Stimulated activated CD8-positive, alpha-beta memory T cell treated with anti-CD3 and anti-CD28 coated beads, Interleukin-15, amount 100 ng/mL, for 48 hours (primary cell): ENCODE results near the gene DUSP3.

Source experiments
- DNase-seq, 2 donors: peaks; one replicate each; pipeline ENCODE4 v3.0.0-alpha.2; 2020; ENCODE audit warnings: low read depth in 2 of 2

DUSP3 gene

DNA sequence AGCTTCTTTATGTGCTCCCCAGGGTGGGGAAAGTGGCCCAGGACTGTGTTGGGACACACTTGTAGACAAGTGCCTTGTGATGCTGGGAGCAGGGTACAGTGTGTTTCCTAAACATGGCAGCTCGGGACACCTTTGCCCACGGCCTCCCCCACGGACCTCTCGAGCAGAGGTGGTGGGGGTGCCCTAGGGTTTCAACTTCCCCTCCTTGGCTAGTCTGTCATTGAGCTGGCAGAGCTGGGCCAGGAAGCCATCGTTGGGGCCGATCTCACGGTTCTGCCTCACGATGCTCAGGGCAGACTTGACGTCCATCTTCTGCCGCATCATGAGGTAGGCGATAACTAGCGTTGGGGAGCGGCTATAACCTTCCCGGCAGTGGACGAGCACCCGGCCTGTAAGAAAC is 9.4 kb downstream of the DUSP3 start:
- no peak for DNase-seq

DNA sequence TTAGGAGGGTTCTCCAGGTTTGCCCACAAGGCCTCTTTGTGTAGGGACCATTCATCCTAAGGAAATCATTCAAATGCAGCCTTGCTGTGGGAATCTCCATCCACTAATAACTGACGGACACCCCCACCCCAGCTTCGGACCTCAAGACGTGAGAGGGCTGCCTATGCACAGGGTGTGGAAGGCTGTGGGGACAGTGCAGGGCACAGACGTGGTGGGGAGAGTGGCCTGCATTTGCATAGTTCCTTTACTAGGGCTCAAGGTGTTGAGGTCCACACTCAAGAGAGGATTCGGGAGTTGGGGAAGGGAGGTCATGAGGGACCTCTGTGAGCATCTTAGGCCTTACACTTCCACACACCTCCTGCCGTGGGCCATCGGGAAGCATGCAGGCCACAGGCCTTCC is 9.8 kb downstream of the DUSP3 start:
- DNase-seq, result no peak

- DNase-seq, result no peak
These were observed 10.4 kb downstream of the DUSP3 start for GRCh38 chr17:43768382-43768781.

GRCh38 chr17:43767713-43768059 is 11.1 kb downstream of the DUSP3 start:
- no peak for DNase-seq

- no peak for DNase-seq
These were observed 11.6 kb downstream of the DUSP3 start for GRCh38 chr17:43767053-43767712.

DNA sequence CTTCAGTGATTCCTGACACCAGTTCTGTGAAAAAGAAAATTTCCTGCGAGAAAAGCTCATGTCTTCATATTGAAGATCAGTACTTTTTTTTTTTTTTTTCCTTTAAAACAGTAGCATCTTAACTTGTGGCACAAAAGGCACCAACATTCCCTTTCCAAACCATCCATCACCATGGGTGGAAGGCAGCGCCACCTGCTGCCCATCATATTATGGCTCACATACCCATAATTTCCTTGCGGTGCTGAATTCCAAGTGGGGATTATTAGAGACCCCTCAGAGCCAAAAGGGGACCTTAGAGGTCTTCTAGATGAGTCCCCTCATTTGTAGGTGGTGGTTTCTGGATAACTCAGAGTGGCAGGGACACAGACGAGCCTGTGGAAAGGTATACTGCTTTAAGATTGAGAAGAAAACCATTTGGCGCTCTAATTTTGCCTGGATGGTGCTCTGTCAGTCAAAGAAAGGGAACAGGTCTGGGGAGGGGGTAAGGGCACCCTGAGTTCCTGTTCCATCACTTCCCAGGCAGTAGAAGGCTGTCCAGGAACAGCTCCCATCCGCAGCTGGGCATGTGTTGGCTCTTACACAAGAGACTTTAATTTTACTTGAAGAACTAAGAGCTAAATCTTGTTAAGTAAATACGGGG is 12.2 kb downstream of the DUSP3 start:
- DNase-seq, result no peak

DNA sequence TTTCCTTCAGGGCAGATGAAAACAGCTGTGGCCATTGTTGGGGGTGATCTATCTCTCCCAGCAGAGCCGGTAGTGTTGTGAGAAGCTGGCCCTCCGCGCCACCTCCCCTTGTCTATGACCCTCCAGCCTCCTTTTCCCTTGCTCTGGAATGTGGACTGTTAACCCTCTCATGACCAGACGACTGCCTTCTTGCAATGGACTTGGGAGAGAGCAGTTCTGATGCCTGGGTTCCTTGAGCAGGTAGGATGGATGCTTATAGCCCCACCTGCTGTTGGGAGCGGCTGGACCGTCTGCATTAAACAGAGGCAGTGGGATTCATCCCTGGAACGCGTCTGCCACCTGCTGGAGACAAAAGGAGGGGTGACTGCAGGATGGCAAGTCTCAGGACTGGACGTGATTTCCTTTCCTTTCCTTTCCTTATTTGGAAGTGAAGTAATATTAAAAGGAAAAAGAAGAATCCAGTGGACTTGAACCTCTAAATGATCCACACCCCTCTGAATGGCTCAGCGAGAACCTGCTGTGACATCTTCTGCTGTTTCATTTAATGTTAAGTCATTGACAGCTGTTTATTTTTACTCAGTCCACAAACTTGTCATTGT is 18.4 kb downstream of the DUSP3 start:
- peak; percentile 70 to 79 for DNase-seq

DNA sequence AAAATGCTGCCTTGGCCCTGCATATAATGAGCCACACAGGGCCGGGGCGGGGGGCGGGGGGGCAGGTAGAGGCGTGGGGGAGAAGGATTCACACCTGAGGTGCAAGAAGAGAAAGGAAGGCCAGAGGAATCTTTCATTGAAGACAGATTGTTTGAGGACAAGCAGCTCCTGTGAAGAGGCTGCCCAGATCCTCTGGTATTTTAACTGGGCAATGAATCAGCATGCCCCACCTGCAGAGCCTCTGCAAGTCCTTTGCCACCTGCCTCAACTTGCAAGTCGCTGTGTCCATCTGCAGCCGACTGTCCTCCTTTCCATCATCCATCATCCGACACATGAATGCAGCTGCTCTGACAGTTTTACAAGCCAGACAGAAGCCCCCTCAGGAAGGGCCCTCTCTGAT is 18.9 kb downstream of the DUSP3 start:
- DNase-seq, result no peak

- DNase-seq, result no peak
These were observed 20.1 kb downstream of the DUSP3 start, which contains the start of gene SOST for GRCh38 chr17:43758497-43759174. Gene SOST (minus strand): TSS chr17:43758791. CDS start chr17:43758741, 50 bp downstream.

DNA sequence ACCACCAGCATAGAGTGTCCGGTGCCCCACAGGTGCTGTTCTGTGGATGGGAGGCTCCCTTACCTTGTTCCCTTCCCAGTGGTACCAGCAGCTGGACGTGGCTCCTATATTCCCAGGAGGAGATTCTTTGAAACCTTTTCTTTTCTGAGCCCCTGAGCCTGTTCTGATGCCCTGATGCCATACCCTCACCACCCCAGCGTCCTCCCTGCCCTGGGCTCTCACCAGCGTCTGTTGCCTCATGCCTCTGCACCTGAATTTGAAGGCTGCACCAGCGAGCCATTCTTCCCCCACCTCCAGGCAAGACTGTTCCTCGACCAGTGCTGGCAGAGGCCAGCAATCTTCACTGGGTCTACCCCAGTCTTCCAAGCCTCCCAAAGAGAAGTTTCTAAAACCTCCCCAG is 20.7 kb downstream of the DUSP3 start:
- DNase-seq, result no peak

- DNase-seq, result no peak
These were observed 21.6 kb downstream of the DUSP3 start for GRCh38 chr17:43757171-43757660.

- DNase-seq, result no peak
These were observed 22.6 kb downstream of the DUSP3 start for GRCh38 chr17:43756201-43756600.

DNA sequence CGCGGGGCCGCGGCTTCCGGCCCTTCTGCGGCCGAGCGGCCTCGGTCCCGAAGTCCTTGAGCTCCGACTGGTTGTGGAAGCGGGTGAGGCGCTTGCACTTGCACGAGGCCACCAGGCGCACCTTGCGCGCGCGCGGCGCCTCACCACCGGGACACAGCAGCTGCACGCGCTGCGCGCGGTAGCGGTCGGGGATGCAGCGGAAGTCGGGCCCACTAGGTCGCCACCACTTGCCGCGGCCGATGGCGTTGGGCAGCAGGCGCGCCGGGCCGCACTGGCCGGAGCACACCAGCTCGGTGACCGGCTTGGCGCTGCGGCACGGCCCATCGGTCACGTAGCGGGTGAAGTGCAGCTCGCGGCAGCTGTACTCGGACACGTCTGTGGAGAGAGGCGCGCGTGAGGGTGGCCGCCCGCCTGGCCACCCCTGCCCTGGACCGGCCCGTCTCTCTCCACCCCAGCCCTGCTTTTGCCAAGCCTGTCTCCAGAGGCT is 23.3 kb downstream of the DUSP3 start:
- DNase-seq, result peak in 1 of 2 donors; percentile 15

- DNase-seq, result no peak
These were observed 23.8 kb downstream of the DUSP3 start for GRCh38 chr17:43754947-43755346.

- no peak for DNase-seq
These were observed 25.2 kb downstream of the DUSP3 start for GRCh38 chr17:43753493-43754129.

DNA sequence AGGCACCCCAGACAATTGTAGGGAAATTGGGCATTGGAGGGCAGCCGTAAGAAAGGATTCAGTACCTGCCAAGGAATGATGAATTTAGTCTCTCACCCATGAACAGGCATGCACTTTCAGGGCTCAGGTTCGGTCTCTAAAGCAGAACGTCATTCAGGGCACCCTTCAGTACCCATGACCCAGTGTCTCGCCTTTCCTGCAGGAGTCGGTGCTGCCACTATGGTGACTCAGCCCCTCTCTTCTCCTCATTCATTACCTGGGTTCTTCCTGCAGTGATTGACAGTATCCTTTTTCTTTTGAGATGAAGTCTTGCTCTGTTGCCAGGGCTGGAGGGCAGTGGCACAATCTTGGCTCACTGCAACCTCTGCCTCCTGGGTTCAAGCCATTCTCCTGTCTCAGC is 28.6 kb downstream of the DUSP3 start:
- DNase-seq, result no peak

GRCh38 chr17:43745541-43745940 is 33.2 kb downstream of the DUSP3 start:
- DNase-seq, result no peak

GRCh38 chr17:43741636-43742035 is 37.1 kb downstream of the DUSP3 start:
- no peak for DNase-seq

GRCh38 chr17:43740541-43740940 is 38.2 kb downstream of the DUSP3 start:
- DNase-seq, result no peak

DNA sequence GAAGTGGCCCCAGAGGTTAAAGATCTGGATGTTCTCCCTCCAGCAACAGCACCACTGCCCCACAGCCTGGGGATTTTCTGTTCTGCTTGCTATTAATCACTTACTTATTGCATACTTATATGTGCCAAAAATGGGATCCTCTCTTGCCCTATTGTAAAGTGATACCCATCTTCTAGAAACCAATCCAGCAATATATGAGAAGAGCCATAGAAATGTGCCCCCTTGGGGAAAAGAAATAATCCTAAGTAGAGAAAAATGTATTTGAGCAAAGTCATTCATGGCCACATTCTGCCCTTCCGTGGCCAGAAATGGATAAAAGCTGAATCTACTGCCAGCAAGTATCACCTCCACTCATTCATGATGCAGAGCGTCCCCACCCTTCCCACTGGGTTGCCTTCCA is 41.1 kb downstream of the DUSP3 start:
- no peak for DNase-seq

DNA sequence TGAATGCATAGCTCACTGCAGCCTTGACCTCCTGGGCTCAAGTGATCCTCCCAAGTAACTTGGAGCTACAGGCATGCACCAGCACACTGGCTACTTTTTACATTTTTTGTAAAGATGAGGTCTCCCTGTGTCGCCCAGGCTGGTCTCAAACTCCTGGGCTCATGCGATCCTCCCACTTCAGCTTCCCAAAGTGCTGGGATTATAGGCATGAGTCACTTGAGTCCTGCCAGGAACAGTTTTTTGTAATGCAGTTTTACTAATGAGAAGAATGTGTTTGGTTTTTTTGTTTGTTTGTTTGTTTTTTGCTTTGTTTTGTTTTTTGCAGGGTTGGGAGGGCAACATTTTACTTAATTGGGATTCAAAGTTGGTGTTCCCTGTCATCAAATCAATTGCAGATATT is 42.4 kb downstream of the DUSP3 start:
- DNase-seq, result no peak

DNA sequence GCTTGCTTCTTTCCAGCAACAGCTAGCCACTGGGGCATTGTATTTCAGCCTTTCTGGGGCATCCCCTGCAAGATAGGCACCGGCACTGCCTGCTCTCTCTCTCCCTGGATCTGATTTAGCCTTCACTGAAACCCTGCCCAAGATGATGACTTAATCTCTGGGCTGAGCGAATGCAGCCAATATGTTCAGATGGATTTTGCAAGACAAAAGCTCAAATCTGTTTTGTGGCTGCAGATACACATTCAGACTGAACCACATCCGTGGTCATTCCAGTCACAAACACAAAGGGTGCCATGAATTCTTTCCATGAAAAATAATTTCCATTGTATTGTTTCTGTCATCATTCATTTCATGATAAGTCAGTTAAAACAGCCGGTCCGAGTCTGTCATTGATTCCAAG is 44.4 kb downstream of the DUSP3 start:
- DNase-seq, result no peak
